ENCODE data around the gene SLC26A11.

The SLC26A11 gene

DNA sequence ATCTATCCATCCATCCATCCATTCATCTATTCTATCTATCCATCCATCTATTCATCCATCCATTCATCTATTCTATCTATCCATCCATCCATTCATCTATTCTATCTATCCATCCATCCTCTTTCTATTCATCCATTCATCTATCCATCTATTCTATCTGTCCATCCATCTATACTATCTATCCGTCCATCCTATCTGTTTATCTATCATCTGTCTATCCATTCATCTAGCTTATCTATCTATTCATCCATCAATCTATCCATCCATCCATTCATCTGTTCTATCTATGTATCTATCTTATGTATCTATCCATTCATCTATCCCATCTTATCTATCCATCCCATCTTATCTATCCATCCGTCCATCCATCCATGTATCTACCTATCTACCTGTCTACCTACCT is 49.2 kb downstream of the SLC26A11 start:
- TF ChIP-seq, protein P1, sequence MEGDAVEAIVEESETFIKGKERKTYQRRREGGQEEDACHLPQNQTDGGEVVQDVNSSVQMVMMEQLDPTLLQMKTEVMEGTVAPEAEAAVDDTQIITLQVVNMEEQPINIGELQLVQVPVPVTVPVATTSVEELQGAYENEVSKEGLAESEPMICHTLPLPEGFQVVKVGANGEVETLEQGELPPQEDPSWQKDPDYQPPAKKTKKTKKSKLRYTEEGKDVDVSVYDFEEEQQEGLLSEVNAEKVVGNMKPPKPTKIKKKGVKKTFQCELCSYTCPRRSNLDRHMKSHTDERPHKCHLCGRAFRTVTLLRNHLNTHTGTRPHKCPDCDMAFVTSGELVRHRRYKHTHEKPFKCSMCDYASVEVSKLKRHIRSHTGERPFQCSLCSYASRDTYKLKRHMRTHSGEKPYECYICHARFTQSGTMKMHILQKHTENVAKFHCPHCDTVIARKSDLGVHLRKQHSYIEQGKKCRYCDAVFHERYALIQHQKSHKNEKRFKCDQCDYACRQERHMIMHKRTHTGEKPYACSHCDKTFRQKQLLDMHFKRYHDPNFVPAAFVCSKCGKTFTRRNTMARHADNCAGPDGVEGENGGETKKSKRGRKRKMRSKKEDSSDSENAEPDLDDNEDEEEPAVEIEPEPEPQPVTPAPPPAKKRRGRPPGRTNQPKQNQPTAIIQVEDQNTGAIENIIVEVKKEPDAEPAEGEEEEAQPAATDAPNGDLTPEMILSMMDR (IDR thresholded peaks at IDR 0.05): no peak

DNA sequence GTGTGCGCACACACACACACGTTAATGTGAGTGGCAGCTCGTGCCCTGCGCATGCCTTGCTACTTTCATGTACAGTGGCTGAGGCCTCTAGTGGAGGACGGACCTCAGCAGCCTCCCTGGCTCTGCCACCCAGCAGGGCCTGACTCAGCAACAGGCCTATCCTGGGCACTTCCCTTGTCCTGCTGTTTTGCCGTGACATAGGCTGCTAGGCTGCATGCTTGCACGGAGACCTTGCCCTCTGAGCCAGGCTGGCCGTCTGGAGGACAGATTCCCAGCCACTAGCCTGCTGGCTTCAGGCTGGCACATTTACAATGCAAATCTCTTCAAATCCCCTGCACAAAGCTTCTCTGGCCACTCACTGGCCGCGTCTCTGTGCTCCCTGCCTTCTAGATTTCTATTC is 49.9 kb downstream of the SLC26A11 start:
- TF ChIP-seq, protein P1 (IDR thresholded peaks at IDR 0.05): no peak

DNA sequence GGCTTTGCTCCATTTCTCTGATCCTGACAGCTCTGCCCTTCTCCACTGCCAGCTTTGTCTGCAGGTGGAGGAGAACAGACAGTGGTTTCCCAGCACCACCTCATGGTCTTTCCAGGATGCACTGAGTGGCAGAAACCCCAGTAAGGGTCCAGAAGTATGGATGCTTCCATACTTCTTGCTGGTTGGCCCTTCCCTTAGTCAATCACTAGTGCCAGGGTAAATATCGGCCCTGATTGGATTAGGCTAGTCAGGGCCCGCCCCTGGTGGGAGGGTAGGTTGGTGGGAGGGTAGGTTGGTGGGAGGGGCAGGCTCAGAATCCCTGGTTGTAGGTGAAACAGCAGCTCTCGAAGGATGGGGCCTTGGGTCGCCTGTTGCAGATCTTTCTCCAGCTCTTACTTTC is 50.6 kb downstream of the SLC26A11 start:
- TF ChIP-seq, protein P1 (IDR thresholded peaks at IDR 0.05): no peak

DNA sequence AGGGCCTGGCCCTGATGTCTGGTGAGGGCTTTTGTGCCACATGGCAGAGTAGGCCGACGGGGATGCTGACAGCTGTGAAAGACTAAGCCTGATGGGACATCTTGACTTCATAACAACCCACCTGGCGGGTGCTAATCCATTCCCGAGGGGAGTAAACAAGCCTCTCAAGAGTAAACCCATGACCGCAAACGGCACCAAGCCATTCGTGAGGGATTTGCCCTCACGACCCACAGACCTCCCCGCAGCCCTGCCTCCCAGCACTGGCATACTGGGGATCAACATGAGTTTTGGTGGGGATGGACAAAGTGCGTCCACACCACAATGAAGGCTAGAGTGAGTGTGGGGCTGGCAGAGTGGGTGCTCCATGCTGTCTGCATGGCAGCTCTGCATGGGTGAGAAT is 52.1 kb downstream of the SLC26A11 start:
- TF ChIP-seq, protein P1 (IDR thresholded peaks at IDR 0.05): no peak

DNA sequence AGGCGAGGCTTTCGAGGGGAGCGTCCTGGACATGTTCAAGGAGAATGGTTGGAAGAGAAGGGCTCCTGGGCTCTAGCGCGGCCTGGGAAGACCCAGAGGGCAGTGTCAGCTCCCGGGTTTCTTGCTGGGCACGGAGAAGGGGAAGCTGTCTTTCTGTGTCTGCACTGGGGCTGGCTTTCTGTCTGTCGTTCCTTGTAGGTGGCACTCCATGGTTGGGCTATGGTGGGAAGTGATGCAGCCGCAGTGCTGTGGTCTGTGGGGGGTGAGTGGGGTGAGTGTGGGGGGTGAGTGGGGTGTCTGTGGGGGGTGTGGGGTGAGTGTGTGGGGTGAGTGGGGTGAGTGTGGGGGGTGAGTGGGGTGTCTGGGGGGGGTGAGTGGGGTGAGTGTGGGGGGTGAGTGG is 54.1 kb downstream of the SLC26A11 start:
- TF ChIP-seq, protein P1 (IDR thresholded peaks at IDR 0.05): no peak

DNA sequence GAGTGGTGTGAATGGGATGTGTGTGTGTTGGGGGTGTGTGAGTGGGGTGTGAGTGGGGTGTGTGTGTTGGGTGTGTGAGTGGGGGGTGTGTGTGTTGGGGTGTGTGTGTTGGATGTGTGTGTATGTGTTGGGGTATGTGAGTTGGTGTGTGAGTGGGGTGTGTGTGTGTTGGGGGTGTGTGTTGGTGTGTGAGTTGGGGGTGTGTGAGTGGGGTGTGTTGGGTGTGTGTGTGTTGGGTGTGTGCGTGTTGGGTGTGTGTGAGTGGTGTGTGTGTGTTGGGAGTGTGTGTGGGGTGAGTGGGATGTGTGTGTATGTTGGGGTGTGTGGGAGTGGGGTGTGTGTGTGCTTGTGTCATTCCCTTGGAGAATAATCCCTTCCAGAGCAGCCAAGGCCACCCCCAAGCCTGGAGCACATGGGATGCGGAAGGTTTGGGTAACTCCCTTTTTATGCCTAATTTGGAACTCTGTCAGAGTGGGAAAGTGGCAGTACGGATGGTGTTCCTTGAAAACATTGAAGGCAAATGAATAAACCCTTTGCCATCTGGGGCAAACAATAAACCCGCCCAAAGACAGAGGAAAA is 54.7 kb downstream of the SLC26A11 start:
- TF ChIP-seq, protein P1 (IDR thresholded peaks at IDR 0.05): no peak

DNA sequence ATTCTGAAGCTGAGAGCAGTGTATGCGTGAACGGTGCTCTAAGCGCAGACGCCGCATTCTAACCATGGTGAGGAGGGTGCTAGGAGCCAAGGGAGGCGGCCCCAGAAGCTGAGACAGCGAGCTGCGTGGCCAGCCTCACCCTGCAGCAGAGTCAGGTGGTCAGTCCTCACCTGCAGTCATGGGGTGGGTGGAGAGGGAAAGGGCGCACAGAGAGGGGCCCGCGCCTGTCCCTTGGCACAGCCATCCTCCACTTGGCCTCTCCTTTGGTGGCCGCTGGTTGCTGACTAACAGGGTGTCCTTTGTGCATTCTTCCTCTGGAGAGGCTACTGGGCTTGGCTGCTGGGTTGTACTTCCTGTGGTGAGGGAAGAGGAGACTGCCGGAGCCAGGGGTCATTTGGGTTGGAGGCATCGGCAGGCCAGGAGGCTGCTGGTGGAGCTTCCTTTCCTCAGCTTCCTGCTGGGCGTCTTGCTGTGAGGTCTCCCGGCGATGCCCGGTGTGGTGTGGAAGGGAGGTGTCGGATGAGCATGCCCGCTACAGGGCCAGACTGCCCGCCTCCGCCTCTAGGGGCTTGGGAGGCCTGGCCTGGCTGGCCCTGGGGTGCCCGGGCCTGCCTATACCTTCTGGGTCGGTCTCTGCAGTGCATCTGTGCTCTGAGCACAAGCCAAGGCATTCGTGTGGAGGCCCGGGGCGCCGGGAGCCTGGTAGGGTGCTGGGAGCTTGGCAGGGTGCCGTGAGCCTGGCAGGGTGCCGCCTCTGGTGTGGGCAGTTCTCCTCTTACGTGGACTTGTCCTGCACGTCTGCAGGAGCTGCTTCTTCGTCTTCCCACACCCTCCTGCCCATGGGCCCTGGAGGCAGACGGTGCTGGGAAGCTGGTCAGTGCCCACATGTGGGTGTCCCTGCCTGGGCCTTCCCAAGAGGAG is 57.8 kb downstream of the SLC26A11 start:
- TF ChIP-seq, protein P1 (IDR thresholded peaks at IDR 0.05): no peak

All from LNCAP (cell line).